Measurements from ENCODE around the gene KCNK18. TPM values are rescaled to one million over a fixed set of nuclear protein-coding genes. Genes with fewer than 3 reads are reported as not detected.

KCNK18 gene
- total RNA-seq, 2 donors from 2014 or later, result not detected

- no peak for TF ChIP-seq CTCF (conservative IDR thresholded peaks at IDR 0.05)
- WGBS, 2 experiments (ENCODE audit: insufficient coverage in 1 of 2, insufficient read length in 1 of 2), result 40 to 63% methylated on average over 11 to 22 of the region's 22 CpGs
- H3K4me1 ChIP-seq (ENCODE audit: control insufficient read depth, insufficient read depth, low read length), result no peaks in the 10 kb centered on the region
- no peak overlapping the region for H3K9ac ChIP-seq (ENCODE audit: extremely low read depth, low read length, poor library complexity, severe bottlenecking)
- no peak overlapping the region for H3K27ac ChIP-seq (ENCODE audit: low read depth, low read length)
- H3K4me1 Mint-ChIP-seq, result peaks cover 9% of the 10 kb centered on the region
- peaks cover 6% of the 10 kb centered on the region for H3K9me3 Mint-ChIP-seq
- H3K4me3 ChIP-seq (ENCODE audit: low read length), result peak overlapping the region; percentile 82
- H3K27ac Mint-ChIP-seq, result no peak overlapping the region
- no peaks in the 10 kb centered on the region for H3K36me3 Mint-ChIP-seq (ENCODE audit: low read depth)
- peaks cover 73% of the 10 kb centered on the region for H3K27me3 Mint-ChIP-seq (ENCODE audit: insufficient read depth)
- H3K9me3 ChIP-seq (ENCODE audit: control insufficient read depth, low read length), result peaks cover 8% of the 10 kb centered on the region
- peak overlapping the region; percentile 57 for H3K4me3 Mint-ChIP-seq
- peaks cover 44% of the 10 kb centered on the region for H3K27me3 ChIP-seq (ENCODE audit: control insufficient read depth, insufficient read depth, low read length, poor library complexity, severe bottlenecking)
- no peaks in the 10 kb centered on the region for H3K36me3 ChIP-seq (ENCODE audit: control insufficient read depth, insufficient read depth, low read length)
- DNase-seq, result peak; percentile 85
Measured at GRCh38 chr10:117217196-117217761, 20.0 kb downstream of the KCNK18 start.

DNA sequence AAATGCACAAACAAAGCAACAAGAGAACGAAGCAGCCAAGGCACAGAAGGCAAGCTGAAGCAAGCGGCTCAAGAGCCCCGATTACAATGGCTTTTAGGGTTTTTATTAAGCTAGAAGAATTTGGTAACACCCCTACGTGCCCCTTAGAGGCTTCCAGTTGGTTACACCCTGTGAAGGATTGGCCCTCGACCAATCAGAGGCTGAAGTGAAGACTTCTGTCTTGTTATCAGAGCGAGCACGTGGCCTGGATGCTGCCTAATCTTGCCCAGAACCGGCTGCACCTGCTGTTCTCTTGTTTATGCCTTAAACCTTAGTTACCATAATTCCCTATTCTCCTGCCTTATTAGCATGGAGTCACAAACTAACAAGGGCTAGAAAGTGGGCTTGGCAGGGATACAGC lies 21.4 kb downstream of the KCNK18 start:
- Mint-ChIP-seq H3K27me3 (ENCODE audit: insufficient read depth) (peaks cover 63% of the 10 kb centered on the region), H3K36me3 (ENCODE audit: low read depth) (no peaks in the 10 kb centered on the region)
- WGBS, 2 experiments (ENCODE audit: insufficient coverage in 1 of 2, insufficient read length in 1 of 2), result 89 to 91% methylated on average over 8 of the region's 8 CpGs

DNA sequence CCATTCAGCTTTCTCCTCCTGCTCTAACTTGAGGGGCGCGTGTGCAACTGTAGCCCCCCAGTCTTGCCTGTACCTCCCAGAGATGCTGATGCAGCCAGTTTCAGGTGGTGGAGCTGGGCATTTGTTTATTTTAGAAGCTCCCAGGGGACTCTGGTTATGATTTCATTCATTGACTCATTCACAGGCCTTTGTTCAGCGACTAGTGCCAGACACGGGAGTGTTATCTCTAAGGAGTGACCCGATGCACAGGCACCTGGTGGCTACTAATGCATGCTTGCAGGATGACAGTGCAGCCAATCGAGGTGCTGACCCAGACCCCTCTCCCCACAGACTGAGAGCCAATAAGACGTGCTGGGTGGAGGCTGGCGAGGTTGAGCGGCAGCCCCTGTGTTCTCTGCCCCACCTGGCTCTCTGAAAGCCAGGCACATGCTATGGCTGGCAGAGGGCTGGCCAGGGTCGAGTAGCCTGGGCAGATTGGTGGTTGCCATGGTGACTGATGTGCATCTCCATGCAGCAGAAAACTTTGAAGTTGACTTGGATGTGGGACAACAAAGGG lies 23.9 kb downstream of the KCNK18 start:
- no peak overlapping the region for H3K4me3 ChIP-seq (ENCODE audit: low read length)
- H3K27me3 Mint-ChIP-seq (ENCODE audit: insufficient read depth), result peaks cover 37% of the 10 kb centered on the region
- peaks cover 9% of the 10 kb centered on the region for H3K4me1 Mint-ChIP-seq
- no peak overlapping the region for H3K27ac ChIP-seq (ENCODE audit: low read depth, low read length)
- no peaks in the 10 kb centered on the region for H3K36me3 ChIP-seq (ENCODE audit: control insufficient read depth, insufficient read depth, low read length)
- no peak overlapping the region for H3K4me3 Mint-ChIP-seq
- H3K27me3 ChIP-seq (ENCODE audit: control insufficient read depth, insufficient read depth, low read length, poor library complexity, severe bottlenecking), result peaks cover 22% of the 10 kb centered on the region
- no peak overlapping the region for H3K27ac Mint-ChIP-seq
- no peak overlapping the region for H3K9ac ChIP-seq (ENCODE audit: extremely low read depth, low read length, poor library complexity, severe bottlenecking)
- no peaks in the 10 kb centered on the region for H3K9me3 Mint-ChIP-seq
- WGBS, 2 experiments (ENCODE audit: insufficient coverage in 1 of 2, insufficient read length in 1 of 2), result 53 to 72% methylated on average over 7 to 10 of the region's 10 CpGs
- no peaks in the 10 kb centered on the region for H3K9me3 ChIP-seq (ENCODE audit: control insufficient read depth, low read length)
- no peak for TF ChIP-seq CTCF (conservative IDR thresholded peaks at IDR 0.05)
- H3K36me3 Mint-ChIP-seq (ENCODE audit: low read depth), result no peaks in the 10 kb centered on the region
- H3K4me1 ChIP-seq (ENCODE audit: control insufficient read depth, insufficient read depth, low read length), result no peaks in the 10 kb centered on the region
- DNase-seq, result peak; percentile 83

More for the DNA sequence above, 21.4 kb downstream of the KCNK18 start:
- no peak for TF ChIP-seq CTCF (conservative IDR thresholded peaks at IDR 0.05)
- no peak overlapping the region for H3K4me3 Mint-ChIP-seq
- no peaks in the 10 kb centered on the region for H3K9me3 ChIP-seq (ENCODE audit: control insufficient read depth, low read length)
- H3K27ac Mint-ChIP-seq, result no peak overlapping the region
- no peaks in the 10 kb centered on the region for H3K9me3 Mint-ChIP-seq
- H3K4me3 ChIP-seq (ENCODE audit: low read length), result no peak overlapping the region
- H3K36me3 ChIP-seq (ENCODE audit: control insufficient read depth, insufficient read depth, low read length), result no peaks in the 10 kb centered on the region
- H3K27ac ChIP-seq (ENCODE audit: low read depth, low read length), result no peak overlapping the region
- H3K4me1 Mint-ChIP-seq, result peaks cover 9% of the 10 kb centered on the region
- H3K27me3 ChIP-seq (ENCODE audit: control insufficient read depth, insufficient read depth, low read length, poor library complexity, severe bottlenecking), result peaks cover 44% of the 10 kb centered on the region
- DNase-seq, result peak; percentile 59
- no peak overlapping the region for H3K9ac ChIP-seq (ENCODE audit: extremely low read depth, low read length, poor library complexity, severe bottlenecking)
- H3K4me1 ChIP-seq (ENCODE audit: control insufficient read depth, insufficient read depth, low read length), result no peaks in the 10 kb centered on the region
